Chondrocyte (in vitro differentiated cells): ENCODE data around the gene APOL3. TPM values are rescaled to one million over a fixed set of nuclear protein-coding genes. Genes with fewer than 3 reads are reported as not detected.

ENCODE experiments used
- DNase-seq: peaks from one replicate; pipeline ENCODE4 v3.0.0; 2021; ENCODE audit warnings: mixed read lengths, low spot score
- H3K27ac Mint-ChIP-seq: one replicate; pipeline ENCODE4 v1.8.0; 2021; ENCODE audit warnings: mild to moderate bottlenecking, moderate library complexity, mixed read lengths; ENCODE audit not compliant: unreplicated experiment
- H3K27me3 Mint-ChIP-seq: 2 replicates; pipeline ENCODE4 v1.8.0; 2021; ENCODE audit warnings: low read depth, mixed read lengths
- H3K36me3 Mint-ChIP-seq: 2 replicates; pipeline ENCODE4 v1.8.0; 2021; ENCODE audit warnings: low read depth, mixed read lengths
- H3K4me1 Mint-ChIP-seq: 2 replicates; pipeline ENCODE4 v1.8.0; 2021; ENCODE audit warnings: low read depth, mild to moderate bottlenecking, mixed read lengths
- H3K4me3 Mint-ChIP-seq: one replicate; pipeline ENCODE4 v1.8.0; 2021; ENCODE audit warnings: mild to moderate bottlenecking, moderate library complexity, mixed read lengths; ENCODE audit not compliant: unreplicated experiment
- H3K9me3 Mint-ChIP-seq: 2 replicates; pipeline ENCODE4 v1.8.0; 2021; ENCODE audit warnings: low read depth, mixed read lengths
- CTCF ChIP-seq: fragments of 200-600 bp; sonication (generic); IDR thresholded peaks from 2 replicates; pipeline ENCODE4 v1.5.0; 2021; ENCODE audit warnings: antibody characterized with exemption, mild to moderate bottlenecking, moderate library complexity
- total RNA-seq: library from RNA; stranded (reverse); gene quantifications from 3 replicates; pipeline ENCODE4 v1.2.1, GENCODE V29; 2021

Gene APOL3
- total RNA-seq, 1 donor from 2014 or later, result 2.3 TPM

GRCh38 chr22:36199001-36199551 is 38.5 kb upstream of the APOL3 start:
- H3K9me3 Mint-ChIP-seq, result no peaks in the 10 kb centered on the region
- H3K27ac Mint-ChIP-seq, result no peak overlapping the region
- H3K36me3 Mint-ChIP-seq, result no peaks in the 10 kb centered on the region
- peaks cover 29% of the 10 kb centered on the region for H3K4me1 Mint-ChIP-seq
- no peak for DNase-seq
- no peak for TF ChIP-seq CTCF
- H3K27me3 Mint-ChIP-seq, result no peaks in the 10 kb centered on the region
- H3K4me3 Mint-ChIP-seq, result no peak overlapping the region

- TF ChIP-seq CTCF, result no peak
- no peak overlapping the region for H3K4me3 Mint-ChIP-seq
- H3K36me3 Mint-ChIP-seq, result no peaks in the 10 kb centered on the region
- peaks cover 29% of the 10 kb centered on the region for H3K4me1 Mint-ChIP-seq
- DNase-seq, result no peak
- H3K27me3 Mint-ChIP-seq, result no peaks in the 10 kb centered on the region
- no peak overlapping the region for H3K27ac Mint-ChIP-seq
- no peaks in the 10 kb centered on the region for H3K9me3 Mint-ChIP-seq
Observed at GRCh38 chr22:36198536-36198935, 38.0 kb upstream of the APOL3 start.

GRCh38 chr22:36197514-36198146 is 37.1 kb upstream of the APOL3 start:
- Mint-ChIP-seq H3K4me3 (no peak overlapping the region), H3K27me3 (no peaks in the 10 kb centered on the region), H3K9me3 (no peaks in the 10 kb centered on the region), H3K27ac (no peak overlapping the region), H3K36me3 (no peaks in the 10 kb centered on the region), H3K4me1 (peaks cover 30% of the 10 kb centered on the region)
- TF ChIP-seq CTCF, result no peak
- no peak for DNase-seq

- H3K4me1 Mint-ChIP-seq, result peaks cover 34% of the 10 kb centered on the region
- no peak for TF ChIP-seq CTCF
- no peaks in the 10 kb centered on the region for H3K36me3 Mint-ChIP-seq
- peak overlapping the region; percentile 66 for H3K27ac Mint-ChIP-seq
- no peaks in the 10 kb centered on the region for H3K27me3 Mint-ChIP-seq
- H3K9me3 Mint-ChIP-seq, result no peaks in the 10 kb centered on the region
- H3K4me3 Mint-ChIP-seq, result no peak overlapping the region
- DNase-seq, result no peak
Observed at GRCh38 chr22:36197065-36197440, 36.5 kb upstream of the APOL3 start.

GRCh38 chr22:36196254-36197064 is 35.9 kb upstream of the APOL3 start:
- Mint-ChIP-seq H3K4me1 (peaks cover 34% of the 10 kb centered on the region), H3K9me3 (no peaks in the 10 kb centered on the region), H3K27ac (no peak overlapping the region), H3K4me3 (no peak overlapping the region), H3K36me3 (no peaks in the 10 kb centered on the region), H3K27me3 (no peaks in the 10 kb centered on the region)
- no peak for DNase-seq
- TF ChIP-seq CTCF, result no peak
